H9 (cell line): ENCODE measurements around the gene CEP192. TPM values are rescaled to one million over a fixed set of nuclear protein-coding genes. Genes with fewer than 3 reads are reported as not detected.

Source experiments
- DNase-seq: peaks from one replicate; pipeline ENCODE4 v3.0.0-alpha.2; 2017
- H2AFZ ChIP-seq: one replicate; pipeline ENCODE4 v1.6.1; 2013; ENCODE audit warnings: mild to moderate bottlenecking, low read length, control low read depth, moderate library complexity
- H2AK5ac ChIP-seq: 2 replicates; pipeline ENCODE4 v1.6.1; 2013; ENCODE audit warnings: low read length, control low read depth, mixed read lengths; ENCODE audit not compliant: insufficient read length
- H2BK120ac ChIP-seq: one replicate; pipeline ENCODE4 v1.6.1; 2013; ENCODE audit warnings: low read depth, mild to moderate bottlenecking, low read length, control low read depth, inconsistent platforms; ENCODE audit not compliant: poor library complexity, severe bottlenecking
- H2BK12ac ChIP-seq: 2 replicates; pipeline ENCODE4 v1.6.1; 2013; ENCODE audit warnings: low read length, control low read depth, mixed read lengths, low read depth; ENCODE audit not compliant: insufficient read length
- H2BK15ac ChIP-seq: 2 replicates; pipeline ENCODE4 v1.6.1; 2013; ENCODE audit warnings: low read depth, low read length, control low read depth
- H2BK20ac ChIP-seq: one replicate; pipeline ENCODE4 v1.6.1; 2013; ENCODE audit warnings: low read depth, mild to moderate bottlenecking, low read length, control low read depth, inconsistent platforms; ENCODE audit not compliant: poor library complexity, severe bottlenecking
- H2BK5ac ChIP-seq: 2 replicates; pipeline ENCODE4 v1.6.1; 2013; ENCODE audit warnings: low read length, control low read depth, mixed read lengths; ENCODE audit not compliant: insufficient read length
- H3K14ac ChIP-seq: 2 replicates; pipeline ENCODE4 v1.6.1; 2013; ENCODE audit warnings: low read length, control low read depth; ENCODE audit not compliant: insufficient read depth
- H3K18ac ChIP-seq: 2 replicates; pipeline ENCODE4 v1.6.1; 2013; ENCODE audit warnings: low read depth, mild to moderate bottlenecking, mixed read lengths, low read length, control low read depth; ENCODE audit not compliant: insufficient read length
- H3K23ac ChIP-seq: 2 replicates; pipeline ENCODE4 v1.6.1; 2013; ENCODE audit warnings: low read length, control low read depth, mixed read lengths, low read depth; ENCODE audit not compliant: insufficient read length
- H3K23me2 ChIP-seq: 2 replicates; pipeline ENCODE4 v1.6.1; 2013; ENCODE audit warnings: low read depth, mild to moderate bottlenecking, mixed read lengths, low read length, control low read depth; ENCODE audit not compliant: insufficient read length, poor library complexity, severe bottlenecking
- H3K27ac ChIP-seq: 2 replicates; pipeline ENCODE4 v1.5.1; 2013; ENCODE audit warnings: low read length, control low read depth, mixed read lengths, low read depth; ENCODE audit not compliant: insufficient read length
- H3K27me3 ChIP-seq: 2 replicates; pipeline ENCODE4 v1.6.1; 2013; ENCODE audit warnings: low read length, control low read depth, inconsistent platforms; ENCODE audit not compliant: insufficient read depth
- H3K4ac ChIP-seq: 2 replicates; pipeline ENCODE4 v1.6.1; 2013; ENCODE audit warnings: low read depth, mild to moderate bottlenecking, control low read depth, inconsistent platforms, low read length, moderate library complexity
- H3K4me1 ChIP-seq: 2 replicates; pipeline ENCODE4 v1.6.1; 2013; ENCODE audit warnings: low read length, control low read depth, inconsistent platforms; ENCODE audit not compliant: insufficient read depth
- H3K4me2 ChIP-seq: 2 replicates; pipeline ENCODE4 v1.6.1; 2013; ENCODE audit warnings: low read length, control low read depth, mixed read lengths; ENCODE audit not compliant: insufficient read length, insufficient read depth
- H3K56ac ChIP-seq: 2 replicates; pipeline ENCODE4 v1.6.1; 2013; ENCODE audit warnings: low read depth, mild to moderate bottlenecking, mixed read lengths, low read length, control low read depth; ENCODE audit not compliant: insufficient read length
- H3K79me1 ChIP-seq: 2 replicates; pipeline ENCODE4 v1.6.1; 2013; ENCODE audit warnings: low read depth, mild to moderate bottlenecking, moderate library complexity, low read length, control low read depth, inconsistent platforms; ENCODE audit not compliant: insufficient read depth, poor library complexity, severe bottlenecking
- H3K79me2 ChIP-seq: 2 replicates; pipeline ENCODE4 v1.6.1; 2013; ENCODE audit warnings: low read length, control low read depth, inconsistent platforms; ENCODE audit not compliant: insufficient read depth
- H3K9ac ChIP-seq: 2 replicates; pipeline ENCODE4 v1.6.1; 2013; ENCODE audit warnings: low read length, control low read depth, mixed read lengths; ENCODE audit not compliant: insufficient read length; ENCODE audit errors: extremely low read depth
- H3K9me3 ChIP-seq: one replicate; pipeline ENCODE4 v1.6.1; 2013; ENCODE audit warnings: low read depth, low read length, inconsistent platforms; ENCODE audit not compliant: control insufficient read depth
- H3T11ph ChIP-seq: one replicate; pipeline ENCODE4 v1.6.1; 2013; ENCODE audit warnings: mild to moderate bottlenecking, low read length, control low read depth, inconsistent platforms
- H4K20me1 ChIP-seq: one replicate; pipeline ENCODE4 v1.6.1; 2013; ENCODE audit not compliant: control insufficient read depth, insufficient read length, insufficient read depth
- H4K5ac ChIP-seq: 2 replicates; pipeline ENCODE4 v1.6.1; 2013; ENCODE audit warnings: low read depth, mild to moderate bottlenecking, mixed read lengths, low read length, control low read depth; ENCODE audit not compliant: insufficient read length
- H4K8ac ChIP-seq: replicated peaks from 2 replicates; pipeline ENCODE4 v1.6.1; 2013; ENCODE audit warnings: low read length, control low read depth, mixed read lengths, low read depth; ENCODE audit not compliant: insufficient read length
- H4K91ac ChIP-seq: 2 replicates; pipeline ENCODE4 v1.6.1; 2013; ENCODE audit warnings: low read depth, mild to moderate bottlenecking, moderate library complexity, mixed read lengths, low read length, control low read depth; ENCODE audit not compliant: insufficient read length
- H3K27ac Mint-ChIP-seq, 3 experiments: 2 replicates in 2 of 3; 3 replicates in 1 of 3; pipeline ENCODE4 v1.8.0; 2020 to 2021; ENCODE audit warnings: mixed read lengths in 3 of 3, mild to moderate bottlenecking in 1 of 3, moderate library complexity in 1 of 3
- H3K27me3 Mint-ChIP-seq: 2 replicates; pipeline ENCODE4 v1.8.0; 2021; ENCODE audit warnings: low read depth, mild to moderate bottlenecking, moderate library complexity, mixed read lengths
- H3K36me3 Mint-ChIP-seq, 3 experiments: 2 replicates in 2 of 3; 3 replicates in 1 of 3; pipeline ENCODE4 v1.8.0; 2020 to 2021; ENCODE audit warnings: low read depth in 3 of 3, mixed read lengths in 3 of 3; ENCODE audit not compliant: insufficient read depth in 1 of 3
- H3K4me1 Mint-ChIP-seq, 2 experiments: 2 replicates each; pipeline ENCODE4 v1.8.0; 2020; ENCODE audit warnings: mixed read lengths in 2 of 2
- H3K4me3 Mint-ChIP-seq, 2 experiments: 2 replicates in 1 of 2; 3 replicates in 1 of 2; pipeline ENCODE4 v1.8.0; 2020 to 2021; ENCODE audit warnings: mild to moderate bottlenecking in 2 of 2, mixed read lengths in 2 of 2, moderate library complexity in 1 of 2
- H3K9me3 Mint-ChIP-seq, 2 experiments: 2 replicates in 1 of 2; 3 replicates in 1 of 2; pipeline ENCODE4 v1.8.0; 2020; ENCODE audit warnings: mild to moderate bottlenecking in 2 of 2, mixed read lengths in 2 of 2, moderate library complexity in 1 of 2
- WGBS: extraction: QIAGEN DNeasy Blood & Tissue Kit; methylation state at CpG from one replicate; pipeline ENCODE4 v1.1.7; 2013; ENCODE audit warnings: missing lambda C conversion rate, low lambda C conversion rate, mixed read lengths; ENCODE audit not compliant: insufficient read length; ENCODE audit errors: extremely low coverage; 5-methylcytosine and 5-hydroxymethylcytosine counted together
- total RNA-seq: library from RNA; stranded (reverse); gene quantifications from 2 replicates; pipeline ENCODE4 v1.2.1, GENCODE V29; 2021
- TF ChIP-seq, protein P1 (sequence below): fragments of 200-600 bp; sonication (generic); conservative IDR thresholded peaks from 3 replicates; pipeline ENCODE4 v1.8.0; 2021; ENCODE audit warnings: antibody characterized with exemption, mild to moderate bottlenecking

Gene CEP192
- total RNA-seq, 1 experiment from 2014 or later: 23.5 TPM

DNA sequence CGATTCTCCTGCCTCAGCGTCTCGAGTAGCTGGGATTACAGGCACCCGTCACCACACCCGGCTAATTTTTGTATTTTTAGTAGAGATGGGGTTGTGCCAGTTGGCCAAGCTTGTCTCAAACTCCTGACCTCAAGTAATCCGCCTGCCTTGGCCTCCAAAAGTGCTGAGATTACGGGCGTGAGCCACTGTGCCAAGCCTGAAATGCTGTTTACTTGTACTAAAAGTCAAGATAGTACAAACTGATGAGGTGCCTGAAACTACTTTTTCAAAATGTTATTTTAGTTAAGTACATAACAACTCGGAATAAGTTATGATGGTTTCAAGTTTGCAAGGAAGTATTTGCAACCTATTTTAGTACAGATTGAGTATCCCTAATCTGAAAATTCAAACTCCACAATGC lies 85.7 kb downstream of the CEP192 start:
- Histone ChIP-seq H2BK120ac (no peak overlapping the region), H2BK12ac (no peak overlapping the region), H4K5ac (no peak overlapping the region), H2BK5ac (no peak overlapping the region), H3K23me2 (no peaks in the 10 kb centered on the region), H2BK15ac (no peak overlapping the region), H2BK20ac (no peak overlapping the region), H4K20me1 (no peaks in the 10 kb centered on the region), H3K23ac (no peak overlapping the region), H3K79me2 (no peaks in the 10 kb centered on the region), H3K14ac (no peak overlapping the region), H4K8ac (no peak overlapping the region), H2AK5ac (no peak overlapping the region), H3K79me1 (no peaks in the 10 kb centered on the region), H3K18ac (no peak overlapping the region), H3K27ac (no peak overlapping the region), H3K56ac (no peak overlapping the region), H3T11ph (no peak overlapping the region), H3K4ac (no peak overlapping the region), H3K27me3 (no peaks in the 10 kb centered on the region), H3K9ac (no peak overlapping the region), H2AFZ (no peak overlapping the region), H3K9me3 (no peaks in the 10 kb centered on the region), H3K4me1 (no peaks in the 10 kb centered on the region), H3K4me2 (no peak overlapping the region), H4K91ac (no peak overlapping the region)
- TF ChIP-seq, protein P1, sequence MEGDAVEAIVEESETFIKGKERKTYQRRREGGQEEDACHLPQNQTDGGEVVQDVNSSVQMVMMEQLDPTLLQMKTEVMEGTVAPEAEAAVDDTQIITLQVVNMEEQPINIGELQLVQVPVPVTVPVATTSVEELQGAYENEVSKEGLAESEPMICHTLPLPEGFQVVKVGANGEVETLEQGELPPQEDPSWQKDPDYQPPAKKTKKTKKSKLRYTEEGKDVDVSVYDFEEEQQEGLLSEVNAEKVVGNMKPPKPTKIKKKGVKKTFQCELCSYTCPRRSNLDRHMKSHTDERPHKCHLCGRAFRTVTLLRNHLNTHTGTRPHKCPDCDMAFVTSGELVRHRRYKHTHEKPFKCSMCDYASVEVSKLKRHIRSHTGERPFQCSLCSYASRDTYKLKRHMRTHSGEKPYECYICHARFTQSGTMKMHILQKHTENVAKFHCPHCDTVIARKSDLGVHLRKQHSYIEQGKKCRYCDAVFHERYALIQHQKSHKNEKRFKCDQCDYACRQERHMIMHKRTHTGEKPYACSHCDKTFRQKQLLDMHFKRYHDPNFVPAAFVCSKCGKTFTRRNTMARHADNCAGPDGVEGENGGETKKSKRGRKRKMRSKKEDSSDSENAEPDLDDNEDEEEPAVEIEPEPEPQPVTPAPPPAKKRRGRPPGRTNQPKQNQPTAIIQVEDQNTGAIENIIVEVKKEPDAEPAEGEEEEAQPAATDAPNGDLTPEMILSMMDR: no peak
- Mint-ChIP-seq H3K27ac (no peak overlapping the region), H3K9me3 (peaks cover 26 to 29% of the 10 kb centered on the region in 2 experiments), H3K4me3 (no peak overlapping the region), H3K4me1 (peaks cover 6 to 7% of the 10 kb centered on the region in 2 experiments; a peak in 3 of 4 replicates), H3K36me3 (peaks cover 55 to 82% (median 76%) of the 10 kb centered on the region in 3 experiments), H3K27me3 (no peaks in the 10 kb centered on the region)
- WGBS: no CpG with 5 or more reads among the region's 9 CpGs
- DNase-seq: no peak
